Psoas muscle (tissue), 8 donors: Measurements from ENCODE around the gene HOXB5. TPM values are rescaled to one million over a fixed set of nuclear protein-coding genes. Genes with fewer than 3 reads are reported as not detected.

Source experiments
- ATAC-seq, 4 donors: fragments of 200-7000 bp; cut with Tn5 transposase; one replicate each; pipeline ENCODE4 v1.9.1; 2020; ENCODE audit warnings: moderate library complexity in 3 of 4, mild to moderate bottlenecking in 2 of 4
- DNase-seq, 2 donors: peaks; one replicate each; pipeline ENCODE4 v3.0.0-alpha.2; 2020
- H3K27ac ChIP-seq: fragments of 200-600 bp; one replicate; pipeline ENCODE4 v1.8.0; 2022
- H3K27me3 ChIP-seq, 3 donors: fragments of 200-600 bp in 1 of 3; one replicate each; pipeline versions ENCODE4 v1.6.1 to v1.8.0; 2013 to 2022; ENCODE audit warnings: low read length in 2 of 3, mild to moderate bottlenecking in 2 of 3, moderate library complexity in 1 of 3; ENCODE audit not compliant: insufficient read depth in 3 of 3
- H3K36me3 ChIP-seq, 2 donors: fragments of 200-600 bp in 1 of 2; one replicate each; pipeline versions ENCODE4 v1.6.1 to v1.8.0; 2013 to 2022; ENCODE audit warnings: low read depth in 1 of 2, mild to moderate bottlenecking in 1 of 2, moderate library complexity in 1 of 2; ENCODE audit not compliant: insufficient read depth in 1 of 2
- H3K4me1 ChIP-seq: fragments of 200-600 bp; one replicate; pipeline ENCODE4 v1.8.0; 2022
- H3K4me3 ChIP-seq: fragments of 200-600 bp; one replicate; pipeline ENCODE4 v1.8.0; 2022; ENCODE audit warnings: mild to moderate bottlenecking
- H3K9me3 ChIP-seq: fragments of 200-600 bp; one replicate; pipeline ENCODE4 v1.8.0; 2022
- WGBS, 3 donors: extraction: QIAGEN DNeasy Blood & Tissue Kit; methylation state at CpG; one replicate each; pipeline versions ENCODE4 v1.1.6 to v1.1.7; 2013; 5-methylcytosine and 5-hydroxymethylcytosine counted together
- intact Hi-C, 2 donors: fragments of 100-400 bp; cut with DNase I; formaldehyde crosslinking; loops; one replicate each; pipeline versions ENCODE4 v1.11.0 to v1.14.2; 2022
- polyA plus RNA-seq, 3 donors: library from polyadenylated mRNA; stranded (reverse); fragments of 200-250 nt; gene quantifications; one replicate each; pipeline ENCODE4 v1.2.3, GENCODE V29; 2013
- total RNA-seq, 4 donors: library from RNA; stranded (reverse); fragmentation: NEBNext Ultra II Directional in 2 of 4; extraction: Animal tissue kit (Norgen Biotek cat#: 25700) in 2 of 4; gene quantifications; one replicate each; pipeline versions ENCODE4 v1.2.1 to v1.2.4, GENCODE V29; 2021 to 2023
- TF ChIP-seq, protein P1 (sequence below): fragments of 200-600 bp; IDR thresholded peaks from one replicate; pipeline ENCODE4 v1.8.0; 2022; ENCODE audit warnings: antibody characterized with exemption
- donor health status: healthy with polysubstance abuse.
- donor health status: DM: no; HTN: no; CAD: no; lungs with moderate emphysema.
- donor health status: Bipolar disorder and iron deficiency.
- donor health status: healthy.
- donor health status: DM: yes; HTN: yes; CAD: no.
- donor health status: DM: no; HTN: no; CAD: no.
- donor health status: DM: no; HTN: no; CAD: no.
- donor health status: DM: yes; HTN: yes; CAD: no.

Gene HOXB5
- total and polyA plus RNA-seq, 7 donors, result 0.03 to 0.71 (median 0.20) TPM; not detected in 1

DNA sequence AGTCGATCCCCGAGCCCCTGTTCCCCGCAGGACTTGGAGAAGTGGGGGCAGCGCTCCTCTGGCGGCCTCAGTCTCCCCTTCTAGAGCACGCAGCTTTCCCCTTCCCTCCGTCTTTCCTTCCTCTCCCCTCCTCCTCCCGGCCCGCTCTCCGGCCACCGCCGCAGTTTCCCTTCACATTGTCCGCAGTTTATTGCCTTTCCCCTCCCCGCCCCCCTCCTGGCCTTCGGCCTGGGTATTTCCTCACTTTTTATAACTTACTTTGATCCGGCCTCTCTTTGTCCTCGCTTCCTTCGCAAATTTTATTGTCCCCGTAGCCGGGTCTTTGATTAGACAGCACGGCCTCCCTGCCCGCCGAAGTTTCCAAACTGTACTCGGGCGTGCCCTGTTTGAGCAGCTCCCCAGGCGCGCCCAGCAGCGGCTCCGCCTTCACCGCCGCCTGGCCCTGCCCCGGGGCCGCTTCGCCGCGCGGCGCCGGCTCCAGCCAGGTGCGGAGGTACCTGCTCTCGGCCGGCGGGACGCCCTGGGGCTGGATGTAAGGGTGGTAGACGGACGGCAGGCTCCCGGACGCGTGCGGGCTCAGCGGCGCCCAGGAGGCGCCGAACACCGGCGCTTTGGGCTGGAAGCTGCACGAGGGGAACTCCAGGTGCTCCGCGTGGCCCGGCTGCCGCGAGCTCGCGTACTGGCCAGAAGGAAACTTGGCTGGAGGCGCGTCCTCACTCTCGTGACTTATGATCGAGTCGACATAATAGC lies 32.1 kb upstream of the HOXB5 start:
- Histone ChIP-seq H3K27ac (no peak overlapping the region), H3K9me3 (no peaks in the 10 kb centered on the region), H3K4me1 (peaks cover 20% of the 10 kb centered on the region), H3K27me3 (peaks cover 2 to 100% (median 57%) of the 10 kb centered on the region in 3 donors), H3K4me3 (peak overlapping the region; percentile 62), H3K36me3 (no peaks in the 10 kb centered on the region)
- intact Hi-C loops, result no loop called here
- 0 to 1% (median 0%) methylated on average over 57 to 69 of the region's 69 CpGs for WGBS, 3 donors
- TF ChIP-seq, protein P1, sequence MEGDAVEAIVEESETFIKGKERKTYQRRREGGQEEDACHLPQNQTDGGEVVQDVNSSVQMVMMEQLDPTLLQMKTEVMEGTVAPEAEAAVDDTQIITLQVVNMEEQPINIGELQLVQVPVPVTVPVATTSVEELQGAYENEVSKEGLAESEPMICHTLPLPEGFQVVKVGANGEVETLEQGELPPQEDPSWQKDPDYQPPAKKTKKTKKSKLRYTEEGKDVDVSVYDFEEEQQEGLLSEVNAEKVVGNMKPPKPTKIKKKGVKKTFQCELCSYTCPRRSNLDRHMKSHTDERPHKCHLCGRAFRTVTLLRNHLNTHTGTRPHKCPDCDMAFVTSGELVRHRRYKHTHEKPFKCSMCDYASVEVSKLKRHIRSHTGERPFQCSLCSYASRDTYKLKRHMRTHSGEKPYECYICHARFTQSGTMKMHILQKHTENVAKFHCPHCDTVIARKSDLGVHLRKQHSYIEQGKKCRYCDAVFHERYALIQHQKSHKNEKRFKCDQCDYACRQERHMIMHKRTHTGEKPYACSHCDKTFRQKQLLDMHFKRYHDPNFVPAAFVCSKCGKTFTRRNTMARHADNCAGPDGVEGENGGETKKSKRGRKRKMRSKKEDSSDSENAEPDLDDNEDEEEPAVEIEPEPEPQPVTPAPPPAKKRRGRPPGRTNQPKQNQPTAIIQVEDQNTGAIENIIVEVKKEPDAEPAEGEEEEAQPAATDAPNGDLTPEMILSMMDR, result no peak
- DNase-seq (no peak), ATAC-seq (peak in 3 of 4 donors; percentile 53 to 65 (median 53))

DNA sequence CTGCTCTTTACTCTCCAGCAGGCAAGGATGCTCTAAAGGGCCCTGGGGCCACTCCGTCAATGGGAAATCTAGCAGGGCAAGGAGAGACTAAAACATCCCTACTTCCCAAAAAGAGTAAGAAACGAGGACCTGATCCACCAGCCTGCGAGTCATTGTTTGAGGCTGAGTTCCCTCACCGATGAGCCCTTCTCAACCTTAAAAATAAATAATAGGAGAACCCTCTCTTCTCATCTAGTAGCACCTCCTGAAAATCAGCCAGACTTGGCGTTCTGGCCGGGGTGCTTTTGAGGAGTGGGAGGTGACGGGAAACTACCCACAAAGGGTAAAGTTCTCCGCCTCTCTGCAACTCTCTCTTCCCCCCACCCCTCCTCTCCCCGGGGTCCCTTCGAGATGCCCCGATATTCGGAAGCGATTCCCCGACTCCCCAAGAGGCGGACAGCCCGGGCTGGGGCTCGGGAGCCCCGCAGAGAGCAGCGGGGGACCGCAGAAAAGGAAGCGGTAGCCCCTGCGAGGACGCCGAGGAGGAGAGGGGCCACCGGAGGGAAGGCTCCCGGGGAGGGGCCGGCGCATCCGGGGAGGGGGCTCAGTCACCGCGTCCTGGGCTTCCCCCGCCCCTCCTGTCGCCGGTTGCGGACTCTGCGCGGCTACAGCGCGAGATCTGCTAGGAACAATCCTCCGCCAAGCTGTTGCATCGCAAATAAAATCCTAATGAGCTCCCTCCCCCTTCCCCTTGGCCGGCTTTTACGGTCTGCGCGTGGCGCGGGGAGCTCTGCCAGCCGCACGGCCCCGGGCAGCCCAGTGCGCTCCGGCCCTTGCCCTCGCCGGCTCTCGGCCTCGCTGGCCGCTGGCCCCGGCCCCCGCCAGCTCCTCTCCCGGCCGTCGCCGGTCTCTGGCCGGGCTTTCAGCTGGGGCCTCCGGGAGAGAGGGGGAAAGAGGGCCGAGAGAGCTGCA lies 31.2 kb upstream of the HOXB5 start:
- H3K36me3 ChIP-seq, result no peaks in the 10 kb centered on the region
- DNase-seq (no peak), ATAC-seq (peak; percentile 22 to 63 (median 44))
- 1 to 4% (median 2%) methylated on average over 47 to 66 of the region's 66 CpGs for WGBS, 3 donors
- H3K27me3 ChIP-seq, result peaks cover 5 to 100% (median 62%) of the 10 kb centered on the region in 3 donors
- peak overlapping the region; percentile 62 for H3K4me3 ChIP-seq
- H3K27ac ChIP-seq, result no peak overlapping the region
- TF ChIP-seq, protein P1, result no peak
- peaks cover 20% of the 10 kb centered on the region for H3K4me1 ChIP-seq
- intact Hi-C loops, result no loop called here
- no peaks in the 10 kb centered on the region for H3K9me3 ChIP-seq

DNA sequence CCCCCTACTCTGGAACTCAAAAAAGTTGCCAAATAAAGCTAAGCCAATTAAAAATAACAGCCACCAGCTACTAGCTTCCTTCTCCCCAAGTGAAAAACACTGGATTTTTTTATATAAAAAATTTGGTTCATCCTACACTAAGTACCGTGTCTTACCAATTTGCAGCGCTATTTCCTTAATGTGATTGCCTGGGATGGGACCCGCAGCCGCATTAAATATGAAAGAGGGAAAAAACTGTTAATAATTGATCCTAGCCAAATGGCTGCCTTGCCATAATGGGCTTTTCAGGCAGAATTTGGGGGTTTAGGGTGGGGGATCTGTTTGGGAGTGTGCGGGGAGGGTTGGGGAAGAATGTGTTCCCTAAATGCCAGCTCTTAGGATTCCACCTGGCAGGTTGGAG lies 30.5 kb upstream of the HOXB5 start:
- Histone ChIP-seq H3K4me1 (peaks cover 20% of the 10 kb centered on the region), H3K9me3 (no peaks in the 10 kb centered on the region), H3K4me3 (no peak overlapping the region), H3K36me3 (no peaks in the 10 kb centered on the region), H3K27ac (no peak overlapping the region), H3K27me3 (peaks cover 5 to 100% (median 60%) of the 10 kb centered on the region in 3 donors)
- WGBS, 3 donors, result 23 to 31% (median 25%) methylated on average over 5 of the region's 5 CpGs
- intact Hi-C loops, result no loop called here
- ATAC-seq, result no peak
- no peak for DNase-seq
- TF ChIP-seq, protein P1, result no peak

DNA sequence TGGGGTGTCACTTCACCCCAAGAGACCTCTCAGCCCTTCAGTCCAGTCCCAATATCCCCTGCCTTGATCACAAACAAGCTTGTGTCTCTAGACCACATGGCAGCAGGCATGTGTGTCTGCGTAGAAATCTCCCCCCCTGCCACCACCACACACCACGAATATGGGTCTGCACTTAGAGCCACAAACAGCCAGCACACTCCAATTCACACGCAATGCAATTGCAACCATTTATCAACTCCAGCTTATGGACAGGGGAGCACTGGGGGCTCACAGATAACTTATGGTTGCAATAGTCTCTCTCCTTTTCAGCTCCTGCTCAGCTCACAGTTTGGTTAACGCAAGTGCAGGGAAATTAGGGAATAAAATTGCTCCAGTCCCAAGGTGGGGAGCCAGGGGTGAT lies 30.0 kb upstream of the HOXB5 start:
- intact Hi-C loops, result no loop called here
- Histone ChIP-seq H3K9me3 (no peaks in the 10 kb centered on the region), H3K27ac (no peak overlapping the region), H3K4me1 (peaks cover 20% of the 10 kb centered on the region), H3K27me3 (peaks cover 5 to 99% (median 57%) of the 10 kb centered on the region in 3 donors), H3K36me3 (no peaks in the 10 kb centered on the region), H3K4me3 (no peak overlapping the region)
- ATAC-seq (no peak), DNase-seq (no peak)
- TF ChIP-seq, protein P1, result no peak
- 23 to 32% (median 31%) methylated on average over 4 of the region's 4 CpGs for WGBS, 3 donors
